ENCODE data around the gene BSN.
A peak's percentile ranks its signal among the peaks of the same experiment; 100 is the strongest.

The BSN gene, protein sequence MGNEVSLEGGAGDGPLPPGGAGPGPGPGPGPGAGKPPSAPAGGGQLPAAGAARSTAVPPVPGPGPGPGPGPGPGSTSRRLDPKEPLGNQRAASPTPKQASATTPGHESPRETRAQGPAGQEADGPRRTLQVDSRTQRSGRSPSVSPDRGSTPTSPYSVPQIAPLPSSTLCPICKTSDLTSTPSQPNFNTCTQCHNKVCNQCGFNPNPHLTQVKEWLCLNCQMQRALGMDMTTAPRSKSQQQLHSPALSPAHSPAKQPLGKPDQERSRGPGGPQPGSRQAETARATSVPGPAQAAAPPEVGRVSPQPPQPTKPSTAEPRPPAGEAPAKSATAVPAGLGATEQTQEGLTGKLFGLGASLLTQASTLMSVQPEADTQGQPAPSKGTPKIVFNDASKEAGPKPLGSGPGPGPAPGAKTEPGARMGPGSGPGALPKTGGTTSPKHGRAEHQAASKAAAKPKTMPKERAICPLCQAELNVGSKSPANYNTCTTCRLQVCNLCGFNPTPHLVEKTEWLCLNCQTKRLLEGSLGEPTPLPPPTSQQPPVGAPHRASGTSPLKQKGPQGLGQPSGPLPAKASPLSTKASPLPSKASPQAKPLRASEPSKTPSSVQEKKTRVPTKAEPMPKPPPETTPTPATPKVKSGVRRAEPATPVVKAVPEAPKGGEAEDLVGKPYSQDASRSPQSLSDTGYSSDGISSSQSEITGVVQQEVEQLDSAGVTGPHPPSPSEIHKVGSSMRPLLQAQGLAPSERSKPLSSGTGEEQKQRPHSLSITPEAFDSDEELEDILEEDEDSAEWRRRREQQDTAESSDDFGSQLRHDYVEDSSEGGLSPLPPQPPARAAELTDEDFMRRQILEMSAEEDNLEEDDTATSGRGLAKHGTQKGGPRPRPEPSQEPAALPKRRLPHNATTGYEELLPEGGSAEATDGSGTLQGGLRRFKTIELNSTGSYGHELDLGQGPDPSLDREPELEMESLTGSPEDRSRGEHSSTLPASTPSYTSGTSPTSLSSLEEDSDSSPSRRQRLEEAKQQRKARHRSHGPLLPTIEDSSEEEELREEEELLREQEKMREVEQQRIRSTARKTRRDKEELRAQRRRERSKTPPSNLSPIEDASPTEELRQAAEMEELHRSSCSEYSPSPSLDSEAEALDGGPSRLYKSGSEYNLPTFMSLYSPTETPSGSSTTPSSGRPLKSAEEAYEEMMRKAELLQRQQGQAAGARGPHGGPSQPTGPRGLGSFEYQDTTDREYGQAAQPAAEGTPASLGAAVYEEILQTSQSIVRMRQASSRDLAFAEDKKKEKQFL (N-terminal part only)

DNA sequence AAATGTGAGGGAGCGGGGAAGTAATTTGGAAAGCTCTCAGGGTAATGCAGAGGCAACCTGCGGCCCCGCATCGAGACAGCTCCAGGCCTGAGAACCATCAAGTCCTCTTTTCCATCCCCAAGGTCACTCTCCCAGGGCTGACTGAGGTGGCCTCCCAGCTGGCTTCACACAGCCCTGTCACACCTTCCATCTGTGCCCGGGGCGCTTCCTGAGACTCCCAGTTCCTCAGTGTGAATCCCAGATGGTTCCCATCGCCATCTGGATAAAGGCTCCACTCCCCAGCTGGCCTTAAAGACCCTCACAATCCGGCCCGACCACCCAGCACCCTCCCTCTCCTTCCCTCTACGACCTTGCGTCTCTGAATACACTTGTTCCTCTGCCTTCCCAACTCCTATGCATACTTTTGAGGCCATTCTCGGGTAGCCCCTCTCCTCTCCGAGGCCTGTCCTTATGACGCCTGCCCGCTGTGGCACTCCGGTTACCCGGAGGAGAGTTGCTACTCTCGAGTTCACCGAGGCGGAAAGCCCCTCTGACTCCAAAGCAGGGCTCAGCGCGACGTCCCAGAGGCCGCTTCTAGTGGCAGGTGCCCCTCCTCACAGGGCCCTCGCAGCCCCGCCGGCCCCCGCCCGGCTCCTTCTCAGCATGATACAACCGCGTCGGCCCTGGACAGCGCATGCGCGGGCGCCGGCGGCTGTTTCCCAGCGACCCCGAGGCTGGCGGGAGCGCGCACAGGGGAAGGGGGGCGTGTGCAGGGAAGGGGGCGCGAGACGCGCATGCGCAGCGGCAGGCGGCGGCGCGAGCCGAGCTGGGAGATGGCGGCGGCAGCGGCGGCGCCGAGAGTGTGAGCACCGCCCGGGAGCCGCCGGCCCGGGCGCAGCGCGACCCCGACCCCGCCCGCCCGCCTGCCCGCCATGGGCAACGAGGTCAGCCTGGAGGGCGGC, at the start of gene BSN:
Gene BSN (plus strand): TSS at position 786 of the 941 bp plus-strand sequence. CDS start 126 bp downstream, at position 912.
- peak; percentile 54 for DNase-seq (ENCODE audit: extremely low read depth, low read depth)
- TF ChIP-seq, protein P1, sequence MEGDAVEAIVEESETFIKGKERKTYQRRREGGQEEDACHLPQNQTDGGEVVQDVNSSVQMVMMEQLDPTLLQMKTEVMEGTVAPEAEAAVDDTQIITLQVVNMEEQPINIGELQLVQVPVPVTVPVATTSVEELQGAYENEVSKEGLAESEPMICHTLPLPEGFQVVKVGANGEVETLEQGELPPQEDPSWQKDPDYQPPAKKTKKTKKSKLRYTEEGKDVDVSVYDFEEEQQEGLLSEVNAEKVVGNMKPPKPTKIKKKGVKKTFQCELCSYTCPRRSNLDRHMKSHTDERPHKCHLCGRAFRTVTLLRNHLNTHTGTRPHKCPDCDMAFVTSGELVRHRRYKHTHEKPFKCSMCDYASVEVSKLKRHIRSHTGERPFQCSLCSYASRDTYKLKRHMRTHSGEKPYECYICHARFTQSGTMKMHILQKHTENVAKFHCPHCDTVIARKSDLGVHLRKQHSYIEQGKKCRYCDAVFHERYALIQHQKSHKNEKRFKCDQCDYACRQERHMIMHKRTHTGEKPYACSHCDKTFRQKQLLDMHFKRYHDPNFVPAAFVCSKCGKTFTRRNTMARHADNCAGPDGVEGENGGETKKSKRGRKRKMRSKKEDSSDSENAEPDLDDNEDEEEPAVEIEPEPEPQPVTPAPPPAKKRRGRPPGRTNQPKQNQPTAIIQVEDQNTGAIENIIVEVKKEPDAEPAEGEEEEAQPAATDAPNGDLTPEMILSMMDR (IDR thresholded peaks at IDR 0.05; ENCODE audit: low read depth, low read length, missing control alignments) = no peak
- H3K4me3 ChIP-seq (replicated peaks; ENCODE audit: low read depth, low read length) = peak within 1 kb of the TSS; percentile 77

DNA sequence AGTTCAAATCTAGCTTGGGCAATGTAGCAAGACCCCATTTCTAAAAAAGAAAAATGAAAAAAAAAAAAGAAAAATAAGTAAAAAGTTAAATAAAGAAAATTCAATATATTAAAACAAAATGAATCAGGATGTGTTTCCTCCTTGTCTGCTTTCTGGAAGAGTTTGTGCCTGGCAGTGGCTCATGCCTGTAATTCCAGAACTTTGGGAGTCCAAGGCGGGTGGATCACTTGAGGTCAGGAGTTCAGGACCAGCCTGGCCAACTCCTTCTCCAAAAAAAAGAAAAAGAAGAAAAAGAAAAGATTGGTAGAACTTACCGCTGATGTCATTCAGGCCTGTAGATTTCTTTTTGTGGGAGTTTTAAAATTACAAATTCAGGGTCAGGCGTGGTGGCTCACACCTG, 47.4 kb upstream of the BSN start:
- H3K4me3 ChIP-seq (replicated peaks; ENCODE audit: low read depth, low read length) = no peak overlapping the region
- no peak for DNase-seq (ENCODE audit: extremely low read depth, low read depth)
- TF ChIP-seq, protein P1 (IDR thresholded peaks at IDR 0.05; ENCODE audit: low read depth, low read length, missing control alignments) = no peak

DNA sequence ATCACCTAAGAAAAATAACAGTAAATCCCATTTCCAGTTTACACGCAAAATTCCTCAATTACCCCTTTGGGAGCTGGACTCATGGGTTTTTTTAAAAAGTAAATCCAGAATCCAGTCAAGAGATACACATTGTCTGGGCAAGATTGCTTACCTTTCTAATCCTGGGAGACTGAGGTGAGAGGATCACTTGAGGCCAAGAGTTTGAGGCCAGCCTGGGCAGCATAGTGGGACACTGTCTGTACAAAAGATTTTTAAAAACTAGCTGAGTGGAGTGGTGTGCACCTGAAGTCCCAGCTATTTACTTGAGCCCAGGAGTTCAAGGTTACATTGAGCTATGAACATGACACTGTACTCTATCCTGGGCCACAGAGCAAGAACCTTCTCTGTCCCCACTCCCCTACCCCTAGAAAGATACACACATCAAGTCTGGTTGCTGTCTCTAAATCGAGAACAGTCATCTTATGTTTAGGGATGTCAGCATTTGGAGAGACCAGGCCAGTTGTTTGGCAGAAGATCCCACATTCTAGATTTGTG, 45.2 kb upstream of the BSN start:
- no peak overlapping the region for H3K4me3 ChIP-seq (replicated peaks; ENCODE audit: low read depth, low read length)
- no peak for DNase-seq (ENCODE audit: extremely low read depth, low read depth)
- TF ChIP-seq, protein P1 (IDR thresholded peaks at IDR 0.05; ENCODE audit: low read depth, low read length, missing control alignments) = no peak

DNA sequence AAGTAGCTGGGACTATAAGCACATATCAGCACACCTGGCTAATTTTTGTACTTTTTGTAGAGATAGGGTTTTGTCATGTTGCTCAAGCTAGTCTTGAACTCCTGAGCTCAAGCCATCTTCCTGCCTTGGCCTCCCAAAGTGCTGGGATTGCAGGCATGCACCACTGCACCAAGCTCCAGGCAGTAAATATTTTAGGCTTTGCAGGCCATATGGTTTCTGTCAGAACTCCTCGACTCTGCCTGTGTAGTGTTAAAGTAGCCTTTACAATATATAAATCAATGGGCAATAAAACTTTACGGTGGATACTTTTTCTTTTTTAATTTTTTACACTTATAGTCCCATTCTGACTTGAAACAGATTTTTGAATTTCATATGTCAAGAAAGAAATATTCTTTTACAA, 42.6 kb upstream of the BSN start:
- TF ChIP-seq, protein P1 (IDR thresholded peaks at IDR 0.05; ENCODE audit: low read depth, low read length, missing control alignments) = no peak
- no peak for DNase-seq (ENCODE audit: extremely low read depth, low read depth)
- no peak overlapping the region for H3K4me3 ChIP-seq (replicated peaks; ENCODE audit: low read depth, low read length)

DNA sequence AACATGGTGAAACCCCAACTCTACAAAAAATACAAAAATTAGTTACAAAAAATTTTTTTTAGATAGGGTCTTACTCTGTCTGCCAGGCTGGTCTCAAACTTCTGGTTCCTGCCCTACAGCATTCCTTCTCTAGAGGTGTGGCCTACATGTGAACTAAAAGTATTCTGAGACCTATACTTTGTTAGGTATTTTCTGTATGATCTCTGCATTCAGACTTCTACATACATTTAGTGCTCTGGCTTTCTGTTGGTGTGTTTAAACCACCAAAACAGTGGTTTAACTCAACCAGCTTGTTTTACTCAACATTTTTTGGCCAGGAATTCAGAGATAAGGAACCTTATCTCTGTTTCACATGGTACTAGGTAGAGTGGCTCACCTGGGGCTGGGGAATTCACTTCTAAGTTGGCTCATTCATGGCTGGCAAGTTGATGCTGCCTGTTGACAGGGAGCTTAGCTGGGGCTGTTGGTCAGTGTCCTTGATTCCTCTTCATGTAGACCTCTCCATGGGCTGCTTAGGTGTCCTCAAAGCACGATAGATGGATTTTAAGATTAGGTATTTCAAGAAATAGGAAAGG, 41.4 kb upstream of the BSN start:
- no peak overlapping the region for H3K4me3 ChIP-seq (replicated peaks; ENCODE audit: low read depth, low read length)
- TF ChIP-seq, protein P1 (IDR thresholded peaks at IDR 0.05; ENCODE audit: low read depth, low read length, missing control alignments) = no peak
- DNase-seq (ENCODE audit: extremely low read depth, low read depth) = no peak
